Adrenal gland (tissue), 12 donors: ENCODE results near the gene PAPLN. TPM values are rescaled to one million over a fixed set of nuclear protein-coding genes. Genes with fewer than 3 reads are reported as not detected.

ENCODE experiments used
- DNase-seq, 7 donors: peaks; one replicate each; pipeline ENCODE4 v3.0.0-alpha.2; 2019 to 2020
- H3K27ac ChIP-seq, 5 donors: fragments of 200-600 bp; sonication (generic) in 4 of 5; 1 replicate in 3 of 5; 2 replicates in 2 of 5; pipeline versions ENCODE4 v1.5.1 to v1.8.0; 2016 to 2020; ENCODE audit warnings: mild to moderate bottlenecking in 1 of 5
- H3K27me3 ChIP-seq: fragments of 200-600 bp; 2 replicates; pipeline ENCODE4 v1.8.0; 2021
- H3K36me3 ChIP-seq, 2 donors: fragments of 200-600 bp; replicated peaks in 1 of 2; 1 replicate in 1 of 2; 2 replicates in 1 of 2; pipeline versions ENCODE4 v1.5.1 to v1.8.0; 2018 to 2022
- H3K4me1 ChIP-seq, 2 donors: fragments of 200-600 bp; replicated peaks in 1 of 2; 1 replicate in 1 of 2; 2 replicates in 1 of 2; pipeline versions ENCODE4 v1.5.1 to v1.8.0; 2018 to 2021
- H3K4me3 ChIP-seq, 4 donors: fragments of 200-600 bp; sonication (generic) in 3 of 4; one replicate each; pipeline ENCODE4 v1.5.1; 2016 to 2018
- H3K9me3 ChIP-seq, 3 donors: fragments of 200-600 bp; sonication (generic) in 1 of 3; replicated peaks in 1 of 3; 1 replicate in 2 of 3; 2 replicates in 1 of 3; pipeline versions ENCODE4 v1.5.1 to v1.8.0; 2016 to 2021
- POLR2A ChIP-seq, 2 donors: fragments of 450-650 bp; IDR thresholded peaks; one replicate each; pipeline ENCODE4 v1.6.1; 2017; ENCODE audit warnings: antibody characterized with exemption in 2 of 2, mild to moderate bottlenecking in 2 of 2, moderate library complexity in 1 of 2
- WGBS, 4 donors: extraction: QIAGEN DNeasy Blood & Tissue Kit in 2 of 4; methylation state at CpG; one replicate each; pipeline versions ENCODE4 v1.1.5 to v1.1.7; 2013 to 2017; 5-methylcytosine and 5-hydroxymethylcytosine counted together
- intact Hi-C, 2 donors: fragments of 100-400 bp; cut with DNase I; formaldehyde crosslinking; loops; one replicate each; pipeline versions ENCODE4 v1.14.1 to v1.15.0; 2022 to 2023
- polyA plus RNA-seq, 3 donors: library from polyadenylated mRNA; stranded (reverse); fragments of 200-250 nt in 2 of 3; fragments of 350-450 nt in 1 of 3; fragmentation: Illumina TruSeq in 1 of 3; extraction: RNeasy Lipid Tissue Mini Kit (QIAGEN cat#74804) in 1 of 3; gene quantifications; one replicate each; pipeline ENCODE4 v1.2.3, GENCODE V29; 2013 to 2014
- total RNA-seq, 9 donors: library from RNA; depleted of rRNA in 4 of 9; stranded (reverse); fragments of >200 nt in 4 of 9; fragments of 120-200 nt in 1 of 9; fragmentation: NEBNext Ultra II Directional in 1 of 9; extraction: Animal tissue kit (Norgen Biotek cat#: 25700) in 1 of 9; gene quantifications; one replicate each; pipeline versions ENCODE4 v1.1.0 to v1.2.4, GENCODE V29; 2013 to 2023
- TF ChIP-seq, protein P1 (sequence below), 6 experiments: fragments of 450-650 bp in 4 of 6; fragments of 200-600 bp in 2 of 6; sonication (generic) in 1 of 6; IDR thresholded peaks; 1 replicate in 5 of 6; 2 replicates in 1 of 6; pipeline versions ENCODE4 v1.5.1 to v1.8.0; 2016 to 2021; ENCODE audit warnings: antibody characterized with exemption in 6 of 6, mild to moderate bottlenecking in 2 of 6, moderate library complexity in 1 of 6
- donor health status: healthy with polysubstance abuse.
- donor health status: Bipolar disorder and iron deficiency.
- donor health status: DM: yes; HTN: yes; CAD: no.
- donor health status: DM: no; HTN: no; CAD: no.
- donor health status: DM: no; HTN: no; CAD: no.
- donor health status: DM: yes; HTN: yes; CAD: no.

Gene PAPLN
- total and polyA plus RNA-seq, 12 donors: 4.2 to 33.6 (median 12.5) TPM

DNA sequence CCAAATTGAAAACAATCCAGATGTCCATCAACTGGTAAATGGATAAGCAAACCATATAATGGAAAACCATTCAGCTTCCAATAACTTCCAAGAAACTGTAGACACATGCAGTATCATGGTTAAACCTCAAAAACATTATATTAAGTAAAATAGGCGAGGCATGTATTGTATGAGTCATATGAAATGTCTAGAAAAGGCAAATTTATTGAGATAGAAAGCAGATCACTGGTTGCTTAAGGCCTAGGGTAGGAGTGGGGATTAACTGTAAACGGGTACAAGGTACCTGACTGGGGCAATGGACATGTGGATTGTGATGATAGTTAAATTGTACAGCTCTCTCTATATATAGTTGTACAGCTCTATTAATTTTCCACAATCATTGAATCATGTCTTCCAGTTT is 21.3 kb upstream of the PAPLN start:
- peaks cover 0 to 59% of the 10 kb centered on the region in 2 donors for H3K36me3 ChIP-seq
- no peaks in the 10 kb centered on the region for H3K9me3 ChIP-seq
- H3K4me3 ChIP-seq: no peak overlapping the region
- intact Hi-C loops: no loop called here
- 92 to 97% (median 94%) methylated on average over 2 of the region's 2 CpGs for WGBS, 4 donors
- H3K27me3 ChIP-seq: no peaks in the 10 kb centered on the region
- no peaks in the 10 kb centered on the region for H3K4me1 ChIP-seq
- no peak for DNase-seq
- TF ChIP-seq POLR2A (IDR thresholded peaks at IDR 0.05): no peak
- TF ChIP-seq, protein P1, sequence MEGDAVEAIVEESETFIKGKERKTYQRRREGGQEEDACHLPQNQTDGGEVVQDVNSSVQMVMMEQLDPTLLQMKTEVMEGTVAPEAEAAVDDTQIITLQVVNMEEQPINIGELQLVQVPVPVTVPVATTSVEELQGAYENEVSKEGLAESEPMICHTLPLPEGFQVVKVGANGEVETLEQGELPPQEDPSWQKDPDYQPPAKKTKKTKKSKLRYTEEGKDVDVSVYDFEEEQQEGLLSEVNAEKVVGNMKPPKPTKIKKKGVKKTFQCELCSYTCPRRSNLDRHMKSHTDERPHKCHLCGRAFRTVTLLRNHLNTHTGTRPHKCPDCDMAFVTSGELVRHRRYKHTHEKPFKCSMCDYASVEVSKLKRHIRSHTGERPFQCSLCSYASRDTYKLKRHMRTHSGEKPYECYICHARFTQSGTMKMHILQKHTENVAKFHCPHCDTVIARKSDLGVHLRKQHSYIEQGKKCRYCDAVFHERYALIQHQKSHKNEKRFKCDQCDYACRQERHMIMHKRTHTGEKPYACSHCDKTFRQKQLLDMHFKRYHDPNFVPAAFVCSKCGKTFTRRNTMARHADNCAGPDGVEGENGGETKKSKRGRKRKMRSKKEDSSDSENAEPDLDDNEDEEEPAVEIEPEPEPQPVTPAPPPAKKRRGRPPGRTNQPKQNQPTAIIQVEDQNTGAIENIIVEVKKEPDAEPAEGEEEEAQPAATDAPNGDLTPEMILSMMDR (IDR thresholded peaks at IDR 0.05): no peak
- no peak overlapping the region for H3K27ac ChIP-seq

GRCh38 chr14:73217411-73217810 is 19.9 kb upstream of the PAPLN start:
- DNase-seq: no peak
- H3K4me3 ChIP-seq: no peak overlapping the region
- H3K27me3 ChIP-seq: no peaks in the 10 kb centered on the region
- H3K4me1 ChIP-seq: no peaks in the 10 kb centered on the region
- TF ChIP-seq, protein P1 (IDR thresholded peaks at IDR 0.05): no peak
- no peak for TF ChIP-seq POLR2A (IDR thresholded peaks at IDR 0.05)
- intact Hi-C loops: no loop called here
- 92 to 98% (median 94%) methylated on average over 1 of the region's 1 CpG for WGBS, 4 donors
- H3K9me3 ChIP-seq: no peaks in the 10 kb centered on the region
- peaks cover 0 to 62% of the 10 kb centered on the region in 2 donors for H3K36me3 ChIP-seq
- no peak overlapping the region for H3K27ac ChIP-seq

DNA sequence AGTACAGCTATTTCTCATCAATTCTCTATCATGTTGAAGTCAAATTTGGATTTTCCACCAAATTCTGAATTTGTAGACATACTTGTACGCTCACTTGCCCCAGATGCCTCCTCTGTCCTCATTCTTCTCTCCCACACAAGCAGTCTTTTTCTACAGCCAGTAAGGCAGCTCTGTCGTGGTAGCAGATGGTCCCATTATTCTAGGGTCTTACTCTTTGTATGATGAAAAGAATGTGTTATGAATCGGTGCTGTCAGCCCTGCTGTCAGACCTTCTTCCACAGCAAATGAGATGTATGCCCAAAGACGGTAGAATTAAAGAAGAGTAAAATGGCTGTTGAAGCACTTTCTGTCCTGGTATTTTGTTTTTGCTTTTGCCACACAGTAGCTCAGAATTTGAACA is 17.2 kb upstream of the PAPLN start:
- intact Hi-C loops: no loop called here
- H3K36me3 ChIP-seq: peaks cover 0 to 46% of the 10 kb centered on the region in 2 donors

DNA sequence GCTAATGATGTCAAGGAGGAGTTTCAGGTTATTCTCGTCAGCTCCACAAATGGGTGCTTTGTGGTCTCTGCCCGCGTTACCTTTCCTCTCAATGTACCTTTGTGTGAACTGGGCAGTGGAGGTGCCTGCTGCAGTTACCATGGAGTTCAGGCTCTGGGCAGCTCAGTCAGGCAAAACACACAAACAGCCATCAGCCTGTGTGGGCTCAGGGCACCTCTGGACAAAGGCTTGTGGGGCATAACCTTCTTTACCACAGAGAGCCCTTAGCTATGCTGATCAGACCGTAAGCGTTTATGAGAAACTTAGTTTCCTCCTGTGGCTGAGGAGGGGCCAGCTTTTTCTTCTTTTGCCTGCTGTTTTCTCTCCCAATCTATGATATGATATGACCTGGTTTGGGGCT is 16.7 kb upstream of the PAPLN start:
- no peaks in the 10 kb centered on the region for H3K27me3 ChIP-seq
- no peak overlapping the region for H3K4me3 ChIP-seq
- no peak for DNase-seq
- H3K27ac ChIP-seq: no peak overlapping the region
- no peaks in the 10 kb centered on the region for H3K9me3 ChIP-seq
- WGBS, 4 donors: 93 to 99% (median 94%) methylated on average over 5 of the region's 5 CpGs
- no peaks in the 10 kb centered on the region for H3K4me1 ChIP-seq
- intact Hi-C loops: no loop called here
- no peak for TF ChIP-seq POLR2A (IDR thresholded peaks at IDR 0.05)
- TF ChIP-seq, protein P1 (IDR thresholded peaks at IDR 0.05): no peak
- peaks cover 0 to 46% of the 10 kb centered on the region in 2 donors for H3K36me3 ChIP-seq

More for the DNA sequence above, 17.2 kb upstream of the PAPLN start:
- no peaks in the 10 kb centered on the region for H3K27me3 ChIP-seq
- no peak for DNase-seq
- no peaks in the 10 kb centered on the region for H3K9me3 ChIP-seq
- TF ChIP-seq, protein P1 (IDR thresholded peaks at IDR 0.05): no peak
- no peak for TF ChIP-seq POLR2A (IDR thresholded peaks at IDR 0.05)
- H3K4me3 ChIP-seq: no peak overlapping the region
- WGBS, 4 donors: 84 to 95% (median 92%) methylated on average over 4 of the region's 4 CpGs
- H3K4me1 ChIP-seq: no peaks in the 10 kb centered on the region
- H3K27ac ChIP-seq: no peak overlapping the region
